Femur (tissue), 1 donor: ENCODE data around the gene KLHL29.

Source experiments
- DNase-seq: peaks from one replicate; pipeline ENCODE4 v3.0.0-alpha.2; 2017

KLHL29 gene

DNA sequence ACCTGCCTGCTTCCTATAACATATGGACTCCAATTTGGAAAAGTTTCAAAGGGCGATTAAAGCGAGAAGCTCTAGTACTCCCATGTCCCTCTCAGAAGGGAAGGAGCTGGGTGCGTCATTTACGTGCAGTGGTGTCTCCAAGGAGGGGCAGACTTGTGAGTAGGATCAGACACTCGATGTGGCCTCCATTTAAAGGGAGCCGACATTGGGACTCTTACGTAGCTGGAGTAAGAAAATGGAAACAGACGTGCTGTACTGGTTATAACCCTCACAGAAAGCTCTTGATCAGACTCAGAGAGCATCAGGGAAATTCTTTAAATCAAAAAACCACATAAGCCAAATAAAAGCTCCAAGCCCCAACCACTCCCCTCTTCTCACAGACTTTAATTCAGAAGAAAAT is 198.5 kb downstream of the KLHL29 start:
- DNase-seq: no peak

DNA sequence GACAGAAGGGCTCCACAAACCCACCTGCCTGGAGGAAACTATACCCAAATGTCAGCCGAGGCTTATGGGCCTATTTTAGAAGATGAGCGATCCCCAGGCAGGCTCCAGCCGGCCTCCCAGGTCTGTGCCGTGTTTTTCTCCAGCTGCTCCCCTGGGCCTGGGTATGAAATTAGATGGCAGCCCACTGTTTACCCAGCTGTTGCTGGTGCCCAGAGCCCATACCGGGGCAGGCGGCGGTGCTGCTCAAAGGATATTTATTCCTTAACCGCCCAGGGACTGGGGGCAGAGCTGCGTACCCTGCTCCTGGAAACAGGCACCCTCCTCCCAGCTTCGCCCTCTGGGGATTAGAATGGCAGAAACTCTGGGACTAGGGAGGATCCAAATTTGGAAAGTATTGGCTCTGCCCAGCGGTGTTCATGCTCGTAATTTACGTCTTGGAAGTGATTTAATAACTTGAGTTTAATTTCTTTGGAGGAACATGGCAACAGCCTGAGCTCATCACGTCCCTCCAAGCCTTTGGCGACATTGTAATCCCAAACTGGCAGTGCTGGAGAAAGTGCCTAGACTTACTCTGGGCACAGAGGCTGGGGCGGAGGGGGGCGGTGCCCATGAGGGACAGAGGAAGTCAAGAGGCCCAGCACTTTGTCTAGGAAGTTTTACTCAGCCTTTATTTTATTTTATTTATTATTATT is 199.2 kb downstream of the KLHL29 start:
- DNase-seq: peak; percentile 67

DNA sequence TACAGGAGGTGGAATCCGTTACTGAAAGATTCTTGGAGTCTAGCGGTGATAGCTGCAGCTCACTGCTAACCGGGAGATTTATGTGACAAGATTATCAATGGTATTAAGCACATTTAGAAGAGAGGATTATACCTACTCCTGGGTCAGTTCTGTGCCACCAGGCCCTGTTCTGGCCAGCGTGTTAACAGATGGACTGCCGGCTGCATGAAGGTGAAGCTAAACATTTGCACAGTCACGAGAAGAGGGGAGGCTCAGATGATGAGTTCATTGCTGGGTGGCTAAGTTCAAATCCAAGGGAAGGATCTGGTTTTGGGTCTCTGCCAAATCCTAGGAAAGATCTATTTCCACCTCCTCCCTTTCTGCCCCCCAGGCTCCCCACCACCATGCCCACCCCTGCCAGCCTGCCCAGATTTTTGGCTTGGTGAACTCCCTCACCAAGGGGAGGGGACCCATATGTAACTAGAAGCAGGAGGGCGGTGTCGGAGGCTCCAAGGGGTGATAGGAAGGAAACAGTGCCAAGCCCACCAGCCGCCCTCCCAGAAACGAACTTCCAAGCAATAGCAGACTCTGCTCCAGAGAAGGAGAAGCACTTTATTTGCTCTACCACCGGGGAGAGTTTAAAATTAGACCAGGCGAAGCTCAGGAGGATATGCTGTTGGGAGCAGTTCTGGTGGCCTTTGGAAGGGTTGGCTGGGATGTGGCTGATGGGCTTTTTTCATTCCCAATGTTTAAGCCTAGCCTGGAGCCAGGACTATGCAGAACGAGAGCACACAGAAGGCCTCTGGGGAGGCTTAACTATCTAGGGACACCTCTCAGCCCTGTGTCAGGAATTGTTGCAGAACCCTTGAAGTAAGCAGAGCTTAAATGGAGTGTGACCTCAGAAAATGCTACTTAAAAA is 200.5 kb downstream of the KLHL29 start:
- no peak for DNase-seq

DNA sequence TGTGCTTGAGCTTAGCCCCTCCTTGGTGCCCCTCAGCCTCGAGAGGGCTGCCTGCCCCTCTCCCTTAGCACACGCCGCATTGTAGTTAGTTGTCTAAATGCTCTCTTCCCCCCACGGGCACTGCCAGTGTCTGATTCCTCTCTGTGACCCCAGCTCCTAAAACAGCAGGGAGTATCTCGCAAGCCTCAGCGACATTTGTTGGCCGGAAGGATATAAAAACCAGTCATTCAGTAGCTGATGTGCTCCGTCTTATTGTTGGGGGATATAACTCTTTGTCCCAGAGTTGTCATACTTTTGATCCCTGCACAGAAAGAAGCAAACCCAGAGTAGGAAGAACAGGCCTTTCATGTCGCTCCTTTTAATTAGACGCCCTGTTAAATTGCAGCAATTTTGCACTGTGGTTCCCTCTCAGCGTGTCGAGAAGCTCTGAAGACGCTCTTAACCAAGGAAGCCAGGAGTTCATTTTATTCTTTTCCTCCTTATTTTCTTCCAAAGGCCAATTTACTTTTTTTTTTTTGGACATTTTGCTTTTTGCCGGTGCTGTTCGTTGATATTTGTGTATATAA is 201.8 kb downstream of the KLHL29 start:
- DNase-seq: no peak

DNA sequence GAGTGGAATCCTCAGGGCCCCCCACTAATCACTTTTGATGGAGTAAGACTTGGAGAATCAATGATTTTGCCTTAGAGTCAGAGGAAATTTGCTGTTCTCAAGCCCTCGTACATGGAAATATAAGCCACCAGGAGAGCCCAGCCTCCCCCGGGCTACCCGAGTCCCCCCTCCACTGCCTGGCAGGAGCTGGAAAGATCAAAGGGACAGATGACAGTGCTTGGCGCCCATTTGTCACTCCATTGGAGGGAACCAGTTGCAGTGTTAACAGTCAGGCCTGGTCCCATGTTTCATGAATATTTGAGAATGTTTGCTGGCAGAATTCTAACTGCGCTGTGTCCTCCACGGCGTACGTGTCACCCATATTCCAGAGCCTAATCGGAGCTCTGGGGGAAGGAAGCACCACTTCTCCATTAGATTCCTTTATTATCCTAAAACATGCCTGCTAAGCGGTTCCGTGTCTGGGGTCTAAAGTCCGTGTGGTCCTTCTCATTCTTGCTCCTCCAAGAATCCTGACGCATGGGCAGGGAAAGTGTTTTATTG is 202.4 kb downstream of the KLHL29 start:
- DNase-seq: no peak

DNA sequence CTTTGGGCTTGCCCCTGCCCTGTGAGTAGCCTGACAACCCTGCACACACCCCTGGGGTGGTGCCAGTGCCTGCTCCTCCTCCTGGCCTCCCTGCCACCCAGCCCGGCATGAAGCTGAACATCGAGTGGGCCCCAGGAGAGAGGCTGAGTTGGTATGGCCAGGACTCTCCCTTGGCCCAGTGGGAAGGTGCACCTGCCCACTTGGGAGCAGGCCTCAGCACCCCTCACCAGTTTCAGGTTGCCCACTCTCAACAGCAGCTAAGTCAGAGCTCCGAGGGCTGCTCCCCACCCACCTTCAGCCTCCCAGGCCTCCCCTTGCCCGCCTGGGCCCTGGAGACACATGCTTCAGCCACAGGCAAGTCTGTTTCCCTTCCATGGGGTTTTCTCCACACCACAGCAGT is 203.1 kb downstream of the KLHL29 start:
- DNase-seq: no peak

DNA sequence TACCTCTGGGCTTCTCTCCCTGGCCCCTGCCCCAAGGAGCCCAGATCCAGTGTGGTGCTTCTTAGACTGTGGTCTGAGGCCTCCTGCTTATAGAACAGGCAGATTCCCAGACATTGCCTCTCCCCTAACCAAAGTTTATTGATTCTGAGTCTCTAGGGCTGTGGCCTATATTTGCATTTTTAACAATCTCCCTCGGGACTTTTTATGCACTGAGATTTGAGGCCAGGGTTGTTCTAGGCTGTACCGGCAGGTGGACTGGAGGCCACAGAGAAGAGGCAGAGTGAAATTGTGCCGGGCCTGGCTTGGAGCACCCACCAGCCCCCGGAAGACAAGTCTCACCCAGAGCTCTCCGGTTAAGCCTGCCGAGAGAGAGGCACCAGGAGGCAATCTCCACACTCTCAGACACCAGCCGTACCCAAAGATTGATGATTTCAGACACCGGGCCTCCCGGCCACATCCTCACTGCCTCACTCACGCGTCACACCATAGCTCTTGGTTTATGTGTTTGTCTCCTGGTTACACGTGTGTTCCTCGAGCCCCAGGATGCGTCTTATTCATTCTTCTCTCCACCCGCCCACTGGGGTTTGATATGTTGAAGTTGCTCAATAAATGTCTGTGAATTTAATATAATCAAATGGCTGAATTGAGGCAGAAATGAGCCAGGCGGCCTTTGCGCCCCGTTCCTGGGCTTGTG is 203.7 kb downstream of the KLHL29 start:
- peak; percentile 30 for DNase-seq

GRCh38 chr2:23589220-23589647 is 204.3 kb downstream of the KLHL29 start:
- DNase-seq: no peak

- peak; percentile 28 for DNase-seq
Measured at GRCh38 chr2:23589739-23590138, 204.8 kb downstream of the KLHL29 start.

DNA sequence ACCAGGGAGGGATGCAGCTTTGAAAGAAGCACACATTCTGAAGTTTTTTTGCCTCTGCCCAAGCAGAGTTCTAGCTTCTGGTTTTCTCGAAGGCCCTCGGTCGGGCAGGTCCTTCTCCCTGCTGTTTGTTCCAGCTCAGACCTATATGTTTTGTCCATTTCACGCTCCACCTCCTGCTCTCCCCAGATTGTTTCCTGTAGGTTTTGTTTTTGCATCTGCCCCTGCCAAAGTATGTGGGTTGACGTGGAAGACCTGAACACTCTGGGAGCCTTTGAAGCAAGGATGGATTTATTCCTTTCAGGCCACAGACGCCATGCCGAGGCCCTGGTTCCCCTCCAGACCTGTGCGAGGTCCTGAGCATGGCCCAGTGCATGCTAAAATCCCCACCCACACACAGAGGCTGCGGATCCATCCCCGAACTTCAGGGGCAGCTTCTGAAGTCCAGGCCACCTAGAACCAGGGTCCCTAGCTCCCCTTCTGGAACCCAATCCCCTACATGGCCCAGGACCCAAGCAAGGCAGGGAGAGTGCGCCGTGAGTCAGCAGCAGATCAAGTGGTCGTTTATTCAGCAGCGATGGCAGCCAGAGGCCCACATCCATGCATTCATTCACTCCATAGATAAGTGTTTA is 205.4 kb downstream of the KLHL29 start:
- peak; percentile 25 for DNase-seq

DNA sequence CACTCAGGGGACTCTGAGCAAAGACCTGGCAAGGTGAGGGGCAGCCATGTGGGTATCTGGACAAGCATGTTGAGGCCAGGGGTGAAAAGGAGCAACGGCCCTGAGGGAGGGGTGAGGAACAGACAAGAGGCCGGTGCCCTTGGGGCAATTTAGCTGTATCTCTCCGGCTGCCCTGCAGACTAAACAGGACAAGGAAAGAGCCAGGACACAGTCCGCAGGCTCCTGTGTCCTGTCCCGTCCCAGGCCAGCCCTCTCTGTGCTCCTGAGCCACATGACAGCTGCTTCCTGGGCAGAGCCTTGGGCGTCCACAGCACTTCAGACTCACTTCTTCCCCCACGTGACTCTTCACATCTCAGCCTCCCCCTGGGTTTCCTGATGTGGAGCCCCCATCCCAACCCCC is 206.1 kb downstream of the KLHL29 start:
- DNase-seq: peak; percentile 18

DNA sequence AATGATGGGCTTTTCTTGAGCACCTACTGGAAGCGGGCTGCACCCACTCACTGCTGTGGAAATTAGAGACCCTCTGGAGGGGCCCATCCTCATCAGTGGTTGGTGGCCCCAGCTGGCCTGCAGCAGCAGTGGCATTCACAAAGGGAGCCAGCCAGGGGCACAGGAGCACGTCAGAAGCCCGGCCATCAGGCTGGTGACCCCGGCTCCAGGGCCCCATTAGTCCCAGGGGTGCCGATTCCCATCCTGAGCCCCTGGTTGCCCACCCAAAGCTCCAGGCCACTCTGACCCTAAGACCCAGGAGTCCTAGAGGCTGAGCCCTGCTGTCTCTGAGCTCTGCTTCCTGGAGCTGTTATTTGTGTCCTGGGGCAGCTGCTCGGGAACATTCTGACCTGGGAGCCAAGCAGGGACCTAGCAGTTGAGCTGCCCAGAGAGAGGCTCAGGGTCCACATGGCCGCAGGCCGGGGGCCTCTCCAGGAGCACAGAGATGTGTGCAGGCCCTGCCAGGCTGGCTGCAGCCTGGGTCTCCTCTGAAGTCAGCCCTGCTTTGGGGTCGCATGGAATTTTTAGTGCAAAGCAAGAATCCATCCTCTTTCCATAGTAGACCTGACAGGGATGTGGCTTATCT is 207.2 kb downstream of the KLHL29 start:
- DNase-seq: peak; percentile 15

DNA sequence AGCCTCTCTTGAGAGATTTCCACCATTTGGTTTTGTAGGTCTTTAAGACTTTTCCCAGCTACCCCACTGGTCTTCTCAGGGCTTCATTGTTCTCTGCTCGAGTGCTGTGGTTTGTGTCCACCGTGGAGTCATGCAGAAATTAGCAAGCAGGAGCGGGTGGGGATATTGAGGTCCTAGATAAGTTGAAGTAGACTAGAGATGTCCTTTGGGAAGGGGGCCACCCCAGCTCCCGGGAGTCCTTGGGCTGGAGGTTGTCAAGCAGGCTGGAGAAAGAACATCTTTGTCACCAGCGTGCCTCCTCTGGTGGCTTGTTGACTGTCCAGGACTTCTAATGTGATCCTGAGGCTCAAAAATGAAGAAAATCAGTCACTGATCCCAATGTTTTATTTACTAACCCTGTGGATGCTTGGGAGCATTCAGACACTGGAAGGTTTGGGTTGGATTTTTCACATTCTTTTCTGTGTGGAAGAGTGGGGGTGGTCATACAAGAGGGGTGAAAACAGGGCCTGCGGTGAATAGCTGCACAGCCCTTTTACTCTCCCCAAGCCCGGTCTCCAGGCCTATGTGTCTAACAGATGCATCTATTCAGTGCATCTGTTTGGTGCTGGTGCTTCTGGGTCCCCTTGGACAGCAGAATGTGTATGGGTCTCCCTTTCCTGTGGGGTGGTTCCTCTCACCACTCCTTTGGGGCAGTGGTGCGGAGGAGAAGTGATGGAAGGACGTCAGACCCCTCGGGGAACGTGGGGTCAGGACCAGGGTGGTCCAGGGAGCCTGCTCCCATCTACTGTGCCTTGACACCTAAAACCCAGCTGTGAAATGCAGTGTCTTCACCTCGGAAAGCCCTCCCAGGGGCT is 208.1 kb downstream of the KLHL29 start:
- DNase-seq: peak; percentile 17

- DNase-seq: peak; percentile 52
Measured at GRCh38 chr2:23593752-23594459, 208.9 kb downstream of the KLHL29 start.

DNA sequence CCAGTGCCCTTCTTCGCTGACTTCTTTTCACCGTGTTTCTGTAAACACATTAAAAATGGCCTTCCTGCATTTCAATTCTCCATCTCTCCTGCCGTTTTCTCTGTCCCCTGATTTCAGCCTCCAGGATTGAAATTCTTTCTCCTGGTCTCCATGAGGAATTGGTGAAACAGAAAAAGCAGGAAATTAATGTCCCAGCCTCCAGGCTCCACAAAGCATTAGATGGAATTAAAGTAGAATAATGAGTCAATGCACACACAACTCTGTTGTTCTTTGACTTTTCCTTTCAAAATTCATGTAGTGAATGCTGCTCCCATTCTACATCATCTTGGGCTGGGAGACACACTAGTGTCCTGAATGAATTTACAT is 209.5 kb downstream of the KLHL29 start:
- DNase-seq: no peak

DNA sequence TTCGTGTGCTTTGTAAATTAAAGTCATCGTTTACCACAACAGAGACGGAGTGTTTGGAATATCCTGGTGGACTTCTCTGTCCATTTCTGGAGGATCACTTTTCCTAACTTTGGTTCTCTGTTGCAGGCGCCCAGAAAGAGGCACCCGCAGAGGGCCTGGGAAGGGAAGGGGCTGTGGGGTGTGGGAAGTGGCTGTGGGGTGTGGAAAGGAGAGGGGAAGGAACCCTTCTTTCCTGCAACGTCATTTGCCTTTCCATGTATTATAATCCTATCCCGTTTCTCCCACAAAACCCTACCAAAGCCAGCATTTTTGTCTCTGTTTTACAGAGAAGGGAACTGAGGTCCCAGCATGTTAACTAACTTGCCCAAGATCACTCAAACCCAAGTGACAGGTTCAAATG is 210.0 kb downstream of the KLHL29 start:
- DNase-seq: peak; percentile 13

DNA sequence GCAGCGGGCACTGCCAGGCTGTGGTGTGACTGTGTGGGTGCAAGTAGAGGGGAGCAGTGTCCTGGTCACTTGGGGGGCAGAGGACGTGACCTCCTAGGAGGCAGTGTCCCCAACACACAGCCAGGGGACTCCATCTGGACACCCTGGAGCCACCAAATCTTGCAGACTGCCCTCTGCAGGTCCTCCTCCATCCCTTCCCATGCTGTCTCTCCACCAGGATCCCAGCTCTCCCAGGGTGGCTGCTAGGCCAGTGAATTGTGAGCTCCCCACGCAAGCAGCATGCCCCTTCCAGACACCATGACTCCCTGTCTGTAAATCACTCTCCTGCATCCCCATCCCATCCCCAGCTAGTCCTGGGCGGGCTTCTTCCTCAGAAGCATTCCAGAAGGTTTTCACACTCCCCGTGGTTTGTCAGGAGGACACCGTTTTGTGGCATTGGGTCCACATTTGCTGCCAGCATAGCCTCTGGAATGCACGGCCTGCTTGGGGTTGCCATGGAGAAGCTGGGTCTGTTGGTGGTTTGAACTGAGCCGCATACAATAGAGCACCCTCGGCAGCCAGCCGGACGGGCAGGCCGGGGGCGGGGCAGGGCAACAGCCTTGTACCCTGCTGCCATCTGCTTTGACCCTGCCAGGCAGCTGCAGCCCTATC is 210.7 kb downstream of the KLHL29 start:
- peak; percentile 88 for DNase-seq

DNA sequence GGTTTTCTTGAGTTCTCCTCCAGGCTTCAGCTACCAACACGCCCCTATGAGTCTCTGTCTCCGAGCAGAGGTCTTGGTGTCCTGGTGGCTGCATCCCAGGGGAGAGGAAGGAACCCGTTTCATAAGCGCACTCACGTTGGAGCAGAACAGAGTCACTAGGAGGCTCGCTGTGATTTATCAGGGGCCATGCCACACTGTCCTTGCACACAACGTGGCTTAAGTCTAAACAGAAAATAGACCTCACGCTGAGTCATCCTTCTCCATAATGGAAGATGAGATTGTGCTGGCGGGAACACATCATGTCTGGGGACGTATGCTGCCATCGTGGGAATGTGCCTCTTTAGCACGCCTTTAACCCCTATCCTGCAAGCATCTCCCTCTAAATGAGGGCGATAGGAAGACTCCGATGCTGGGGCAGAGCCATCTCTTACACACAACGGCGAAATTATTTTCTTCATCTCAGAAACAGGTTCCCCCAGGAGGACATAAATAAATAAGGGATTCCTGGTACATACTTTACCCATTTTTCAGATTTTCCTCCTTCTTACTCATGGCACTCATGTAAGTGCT is 211.4 kb downstream of the KLHL29 start:
- DNase-seq: peak; percentile 24

DNA sequence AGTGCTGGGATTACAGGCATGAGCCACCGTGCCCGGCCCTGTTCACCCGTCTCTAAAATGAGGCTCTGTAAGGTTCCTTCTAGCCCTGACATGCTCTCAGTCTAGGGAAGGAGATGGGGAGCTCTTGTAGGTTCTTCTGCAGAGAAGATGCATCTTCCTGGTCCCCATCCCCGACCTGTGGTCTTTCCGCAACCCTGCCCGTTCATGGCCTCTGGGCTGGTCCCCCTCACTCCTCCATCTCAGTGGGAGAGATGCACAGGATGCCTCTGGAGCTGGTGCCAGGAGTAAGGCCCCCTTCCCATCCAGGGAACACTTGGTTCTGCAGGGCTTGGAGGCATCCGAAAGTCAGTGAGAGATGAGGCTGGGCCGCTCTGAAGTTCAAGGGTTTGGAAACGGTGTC is 212.7 kb downstream of the KLHL29 start:
- no peak for DNase-seq
